Measurements from ENCODE around the gene OMA1.
"Not testable (repeated sequence)": the region's sequence is repeated elsewhere in the genome, so short reads cannot be mapped to it uniquely, and the experiment has no call there.

OMA1 gene

GRCh38 chr1:58573705-58574591 lies 27.4 kb upstream of the OMA1 start:
- peak; percentile 49 for DNase-seq

DNA sequence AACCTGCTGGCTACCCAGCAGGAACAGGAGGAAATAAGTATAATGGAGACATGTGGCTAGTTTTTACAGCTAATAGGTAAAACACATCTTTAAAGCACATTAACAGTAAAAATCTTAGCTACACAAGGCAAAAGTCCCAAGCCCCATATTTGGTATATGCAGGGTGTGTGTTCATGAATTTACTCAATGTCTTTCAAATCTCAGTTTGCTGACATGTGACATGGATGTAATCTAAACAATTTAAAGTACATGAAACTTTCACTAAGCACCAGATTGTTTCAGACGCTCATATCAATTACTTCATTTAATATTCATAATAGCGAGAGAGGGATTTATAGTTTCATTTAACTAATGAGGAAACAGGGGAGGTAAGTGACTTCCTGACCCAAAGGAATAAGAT lies 26.6 kb upstream of the OMA1 start:
- no peak for DNase-seq

DNA sequence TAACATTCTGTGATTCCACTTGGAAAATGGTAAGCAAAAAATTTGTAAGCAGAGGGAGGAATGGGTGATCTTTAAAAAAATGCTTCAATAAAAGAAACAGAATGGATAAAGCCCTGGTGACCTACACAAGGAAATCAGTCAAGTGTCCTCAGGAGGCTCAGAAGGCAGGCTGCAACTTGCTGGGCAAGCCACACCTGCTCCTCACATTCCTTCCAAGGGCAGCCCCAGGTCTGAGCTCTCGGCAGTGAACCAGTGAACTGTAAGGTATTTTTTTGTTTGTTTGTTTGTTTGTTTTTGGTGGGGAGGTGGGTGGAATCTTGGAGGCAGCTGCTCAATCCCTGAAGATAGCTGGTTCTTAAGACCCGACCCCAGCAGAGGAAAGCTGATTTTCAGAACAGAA lies 26.2 kb upstream of the OMA1 start:
- DNase-seq, result no peak

- DNase-seq, result no peak
Observed at GRCh38 chr1:58571616-58572015, 25.1 kb upstream of the OMA1 start.

DNA sequence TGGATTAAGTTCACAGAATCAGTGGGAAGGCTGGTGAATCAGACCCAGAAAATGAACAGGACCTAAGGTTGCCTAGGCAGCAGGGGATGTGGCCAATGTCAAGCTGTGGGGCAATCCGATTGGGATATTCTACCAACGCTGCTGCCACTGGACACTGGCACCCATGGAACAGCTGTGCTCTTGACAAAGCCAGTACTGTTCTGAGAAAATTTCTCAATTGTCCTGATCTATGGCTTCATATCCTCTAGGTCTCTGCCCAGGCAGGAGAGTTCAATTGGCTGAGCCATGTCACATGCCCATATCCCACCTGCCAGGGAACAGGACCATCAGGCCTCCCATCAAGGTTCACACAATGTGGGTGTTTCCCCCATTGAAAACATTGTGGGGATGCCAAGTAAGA lies 24.3 kb upstream of the OMA1 start:
- no peak for DNase-seq

DNA sequence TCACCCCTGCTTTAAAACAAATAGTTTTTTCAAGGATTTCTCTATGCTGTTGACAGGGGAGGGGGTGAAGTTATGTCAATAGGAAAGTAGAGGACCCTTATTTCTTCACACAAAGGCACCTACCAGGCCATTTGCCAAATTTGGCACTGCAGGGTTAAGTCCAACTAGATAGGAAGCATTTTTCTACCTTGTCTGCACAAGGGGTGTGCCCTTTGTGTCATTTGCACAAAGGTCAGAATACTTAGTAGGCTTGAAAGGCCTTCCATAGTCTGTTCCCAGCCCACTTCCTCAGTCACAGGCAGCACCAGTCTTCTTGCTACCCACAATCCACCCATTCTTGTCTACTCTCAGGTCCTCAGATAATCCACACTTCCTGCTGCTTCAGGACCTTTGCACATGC lies 23.6 kb upstream of the OMA1 start:
- DNase-seq, result no peak

GRCh38 chr1:58568911-58569310 lies 22.4 kb upstream of the OMA1 start:
- no peak for DNase-seq

DNA sequence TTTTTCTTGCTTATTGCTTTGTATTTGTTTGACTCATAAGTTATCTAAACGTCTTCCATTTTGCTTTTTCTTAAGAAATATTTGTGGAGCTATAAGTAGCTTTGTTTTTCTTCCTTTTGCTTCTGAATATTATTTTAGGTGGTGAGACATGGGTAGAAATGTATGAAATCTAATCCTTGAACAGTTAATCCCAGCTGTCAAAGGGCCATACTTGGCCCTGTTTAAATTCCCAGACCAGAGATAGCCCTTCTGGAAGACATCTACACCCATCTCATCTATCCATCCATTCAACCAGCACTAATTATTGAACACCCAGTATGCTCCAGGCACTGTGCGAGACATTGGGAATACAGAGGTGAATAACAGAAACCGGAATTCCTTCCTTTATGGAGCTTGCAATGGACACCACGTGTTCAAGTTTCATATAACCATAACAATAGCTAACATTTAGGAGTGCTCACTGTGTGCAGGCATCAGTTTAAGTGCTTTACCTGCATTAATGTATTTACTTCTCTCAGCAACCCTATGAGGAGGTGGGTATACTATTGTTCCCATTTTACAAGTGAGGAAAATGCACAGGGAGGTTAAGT lies 21.8 kb upstream of the OMA1 start:
- no peak for DNase-seq

DNA sequence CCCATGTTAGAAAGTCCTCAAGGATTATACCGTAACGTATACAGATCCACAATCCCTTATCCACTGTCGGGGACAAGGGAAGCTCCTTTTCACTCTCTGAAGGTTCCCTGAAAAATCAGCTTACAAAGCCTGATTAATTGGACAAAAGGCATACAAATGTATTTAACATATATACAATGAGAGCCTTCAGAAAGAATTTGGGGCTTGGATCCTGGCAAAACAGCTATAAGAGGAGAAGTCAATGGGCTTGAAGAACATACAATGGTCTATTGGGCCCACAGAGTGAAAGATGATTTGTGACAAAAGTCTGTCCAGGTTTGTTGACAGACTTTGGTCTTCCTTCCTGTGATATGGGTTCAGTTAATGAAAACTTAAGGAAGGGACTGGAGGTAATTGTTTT lies 19.8 kb upstream of the OMA1 start:
- no peak for DNase-seq

- not testable (repeated sequence) for DNase-seq
Observed at GRCh38 chr1:58563715-58564114, 17.2 kb upstream of the OMA1 start.

DNA sequence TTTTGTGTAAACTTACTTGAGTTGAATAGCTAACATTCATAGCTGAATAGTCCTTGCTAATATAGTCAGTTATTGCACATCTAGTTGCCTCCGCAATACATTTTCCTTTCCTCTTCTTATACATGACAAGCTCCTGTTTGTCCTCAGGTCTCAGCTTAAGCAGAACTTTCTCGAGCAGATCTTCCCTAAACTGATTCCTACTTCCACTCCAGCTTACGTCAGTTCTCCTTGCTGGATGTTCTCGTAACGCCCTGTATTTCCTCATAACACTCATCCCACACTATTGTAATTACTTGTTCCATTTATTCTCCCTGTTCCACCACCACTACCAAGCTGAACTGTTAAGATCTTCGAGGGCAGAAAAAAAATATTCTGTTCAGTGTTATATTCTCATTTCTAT lies 15.1 kb upstream of the OMA1 start:
- no peak for DNase-seq

- no peak for DNase-seq
Observed at GRCh38 chr1:58555393-58555792, 8.9 kb upstream of the OMA1 start.

GRCh38 chr1:58551186-58552140 lies 4.9 kb upstream of the OMA1 start:
- no peak for DNase-seq

GRCh38 chr1:58549291-58549690 lies 2.8 kb upstream of the OMA1 start:
- DNase-seq, result not testable (repeated sequence)

GRCh38 chr1:58548371-58548770 lies 1.8 kb upstream of the OMA1 start:
- no peak for DNase-seq

GRCh38 chr1:58545591-58546519 lies 671 bp downstream of the OMA1 start:
- peak; percentile 81 for DNase-seq

DNA sequence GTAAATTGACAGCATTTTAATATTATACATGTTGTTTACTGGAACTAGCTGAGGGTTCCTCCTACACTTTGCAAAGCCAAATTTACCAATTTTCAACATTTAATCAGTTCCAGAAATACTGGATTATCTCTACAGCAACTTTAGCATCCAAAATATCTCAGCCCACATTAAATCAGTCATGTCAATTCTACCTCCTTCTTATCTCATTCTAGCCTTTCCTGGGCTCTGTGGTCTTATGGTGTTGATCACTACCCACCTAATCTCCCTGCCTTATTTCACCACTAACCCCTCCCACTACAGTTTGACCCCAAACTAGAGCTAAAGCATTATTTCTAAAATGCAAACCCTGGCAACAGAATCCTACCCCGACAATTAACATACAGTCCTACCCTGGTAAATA lies 3.3 kb downstream of the OMA1 start:
- DNase-seq, result no peak

GRCh38 chr1:58539553-58539952 lies 7.0 kb downstream of the OMA1 start:
- no peak for DNase-seq

DNA sequence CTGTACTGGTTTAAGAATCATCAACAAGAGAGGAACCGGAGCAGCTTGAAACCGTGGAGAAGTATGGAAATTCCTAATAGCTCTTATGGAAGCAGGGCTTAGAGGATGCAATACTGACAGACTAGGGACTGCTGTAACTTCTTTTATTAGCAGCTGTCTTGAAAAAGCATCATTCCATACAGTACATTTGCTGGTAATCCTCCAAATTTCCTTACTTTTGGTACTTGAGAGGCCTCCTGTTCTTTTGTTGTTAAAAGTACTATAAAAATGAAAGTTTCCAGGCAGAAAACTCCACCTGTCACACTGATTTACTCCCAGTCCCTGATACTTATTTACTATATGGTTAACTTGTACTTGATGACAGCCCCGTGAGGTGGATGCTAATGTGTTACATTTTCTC lies 7.7 kb downstream of the OMA1 start:
- no peak for DNase-seq

- not testable (repeated sequence) for DNase-seq
Observed at GRCh38 chr1:58531842-58532241, 14.7 kb downstream of the OMA1 start.

- DNase-seq, result no peak
Observed at GRCh38 chr1:58529284-58529683, 17.2 kb downstream of the OMA1 start.

DNA sequence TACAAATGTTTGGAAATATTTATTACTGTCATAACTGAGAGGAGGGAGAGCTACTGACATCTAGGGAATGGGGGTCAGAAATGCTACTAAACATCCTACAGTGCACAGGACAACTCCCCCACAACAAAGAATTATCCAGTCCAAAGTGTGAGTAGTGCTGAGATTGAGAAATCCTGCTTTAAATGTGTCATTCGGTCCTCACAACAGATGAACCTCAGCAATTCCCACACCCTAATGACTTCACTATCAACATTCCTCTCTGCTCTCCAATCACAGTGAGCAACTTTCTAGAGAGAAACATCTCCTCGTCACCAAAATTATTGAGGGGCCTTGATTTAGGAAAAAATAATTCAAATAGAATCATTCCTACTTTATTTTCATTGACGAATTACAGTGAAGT lies 18.0 kb downstream of the OMA1 start:
- DNase-seq, result no peak

Data from stimulated activated CD8-positive, alpha-beta memory T cell treated with anti-CD3 and anti-CD28 coated beads, Interleukin-4, amount 100 ng/mL, for 48 hours (primary cell).